ENCODE data around the gene FSD1. TPM values are rescaled to one million over a fixed set of nuclear protein-coding genes. Genes with fewer than 3 reads are reported as not detected.

FSD1 gene
- total and polyA plus RNA-seq, 2 experiments from 2014 or later, result 5.8 TPM

GRCh38 chr19:4301590-4302242, 2.7 kb upstream of the FSD1 start:
- Histone ChIP-seq H3K4me3 (no peak overlapping the region), H3K36me3 (ENCODE audit: low read depth) (no peaks in the 10 kb centered on the region), H3F3A (ENCODE audit: insufficient read depth) (no peaks in the 10 kb centered on the region), H3K9me2 (ENCODE audit: insufficient read depth) (no peaks in the 10 kb centered on the region), H3K9me3 (ENCODE audit: low read depth) (no peaks in the 10 kb centered on the region), H3K9ac (no peak overlapping the region), H3K79me2 (ENCODE audit: insufficient read depth) (no peaks in the 10 kb centered on the region), H3K4me2 (ENCODE audit: unreplicated experiment) (no peak overlapping the region), H3K27me3 (replicated peaks; ENCODE audit: insufficient read depth) (no peaks in the 10 kb centered on the region), H3K27ac (no peak overlapping the region), H3K4me1 (ENCODE audit: insufficient read depth) (no peaks in the 10 kb centered on the region), H4K20me1 (ENCODE audit: insufficient read depth) (no peaks in the 10 kb centered on the region), H2AFZ (no peak overlapping the region)
- DNase-seq, result no peak
- no peak for TF ChIP-seq EZH2phosphoT487 (IDR thresholded peaks at IDR 0.05; ENCODE audit: insufficient read depth, low read depth)
- TF ChIP-seq EZH2 (IDR thresholded peaks at IDR 0.05; ENCODE audit: insufficient read depth, poor library complexity, severe bottlenecking), result no peak
- in situ Hi-C loops (cut with MboI), result no loop called here
- 50 to 53% methylated on average over 13 of the region's 13 CpGs for WGBS, 2 experiments (ENCODE audit: low coverage in 1 of 2, low lambda C conversion rate in 2 of 2, missing lambda C conversion rate in 2 of 2)

GRCh38 chr19:4302243-4302640, 2.2 kb upstream of the FSD1 start, which contains the start of gene TMIGD2:
TSS of gene TMIGD2 (minus strand) at chr19:4302389. CDS start at chr19:4302385, 4 bp downstream.
- no peaks in the 10 kb centered on the region for H3K36me3 ChIP-seq (ENCODE audit: low read depth)
- H3K79me2 ChIP-seq (ENCODE audit: insufficient read depth), result no peaks in the 10 kb centered on the region
- no peaks in the 10 kb centered on the region for H3K9me2 ChIP-seq (ENCODE audit: insufficient read depth)
- 41 to 53% methylated on average over 7 to 8 of the region's 8 CpGs for WGBS, 2 experiments (ENCODE audit: low coverage in 1 of 2, low lambda C conversion rate in 2 of 2, missing lambda C conversion rate in 2 of 2)
- in situ Hi-C loops (cut with MboI), result no loop called here
- H3F3A ChIP-seq (ENCODE audit: insufficient read depth), result no peaks in the 10 kb centered on the region
- no peak within 1 kb of the TSS for H3K9ac ChIP-seq
- H2AFZ ChIP-seq, result no peak within 1 kb of the TSS
- no peaks in the 10 kb centered on the region for H3K4me1 ChIP-seq (ENCODE audit: insufficient read depth)
- TF ChIP-seq EZH2 (IDR thresholded peaks at IDR 0.05; ENCODE audit: insufficient read depth, poor library complexity, severe bottlenecking) (no peak), EZH2phosphoT487 (IDR thresholded peaks at IDR 0.05; ENCODE audit: insufficient read depth, low read depth) (no peak)
- DNase-seq, result no peak
- no peak within 1 kb of the TSS for H3K27ac ChIP-seq
- no peaks in the 10 kb centered on the region for H3K9me3 ChIP-seq (ENCODE audit: low read depth)
- no peaks in the 10 kb centered on the region for H3K27me3 ChIP-seq (replicated peaks; ENCODE audit: insufficient read depth)
- H3K4me3 ChIP-seq, result no peak within 1 kb of the TSS
- no peaks in the 10 kb centered on the region for H4K20me1 ChIP-seq (ENCODE audit: insufficient read depth)
- H3K4me2 ChIP-seq (ENCODE audit: unreplicated experiment), result no peak within 1 kb of the TSS

- no peaks in the 10 kb centered on the region for H4K20me1 ChIP-seq (ENCODE audit: insufficient read depth)
- H3K4me3 ChIP-seq, result peak overlapping the region; percentile 53
- H3K9me3 ChIP-seq (ENCODE audit: low read depth), result no peaks in the 10 kb centered on the region
- no peaks in the 10 kb centered on the region for H3K36me3 ChIP-seq (ENCODE audit: low read depth)
- H3K9me2 ChIP-seq (ENCODE audit: insufficient read depth), result no peaks in the 10 kb centered on the region
- H3K27me3 ChIP-seq (replicated peaks; ENCODE audit: insufficient read depth), result no peaks in the 10 kb centered on the region
- H2AFZ ChIP-seq, result peak overlapping the region; percentile 65
- H3K4me2 ChIP-seq (ENCODE audit: unreplicated experiment), result peak overlapping the region; percentile 65
- in situ Hi-C loops (cut with MboI), result no loop called here
- no peaks in the 10 kb centered on the region for H3F3A ChIP-seq (ENCODE audit: insufficient read depth)
- TF ChIP-seq EZH2 (IDR thresholded peaks at IDR 0.05; ENCODE audit: insufficient read depth, poor library complexity, severe bottlenecking), result no peak
- no peak for TF ChIP-seq EZH2phosphoT487 (IDR thresholded peaks at IDR 0.05; ENCODE audit: insufficient read depth, low read depth)
- no peak for DNase-seq
- H3K9ac ChIP-seq, result no peak overlapping the region
- no peak overlapping the region for H3K27ac ChIP-seq
- 38 to 39% methylated on average over 12 to 18 of the region's 18 CpGs for WGBS, 2 experiments (ENCODE audit: low coverage in 1 of 2, low lambda C conversion rate in 2 of 2, missing lambda C conversion rate in 2 of 2)
- no peaks in the 10 kb centered on the region for H3K4me1 ChIP-seq (ENCODE audit: insufficient read depth)
- no peaks in the 10 kb centered on the region for H3K79me2 ChIP-seq (ENCODE audit: insufficient read depth)
Measured at GRCh38 chr19:4303819-4304537, 420 bp upstream of the FSD1 start.

DNA sequence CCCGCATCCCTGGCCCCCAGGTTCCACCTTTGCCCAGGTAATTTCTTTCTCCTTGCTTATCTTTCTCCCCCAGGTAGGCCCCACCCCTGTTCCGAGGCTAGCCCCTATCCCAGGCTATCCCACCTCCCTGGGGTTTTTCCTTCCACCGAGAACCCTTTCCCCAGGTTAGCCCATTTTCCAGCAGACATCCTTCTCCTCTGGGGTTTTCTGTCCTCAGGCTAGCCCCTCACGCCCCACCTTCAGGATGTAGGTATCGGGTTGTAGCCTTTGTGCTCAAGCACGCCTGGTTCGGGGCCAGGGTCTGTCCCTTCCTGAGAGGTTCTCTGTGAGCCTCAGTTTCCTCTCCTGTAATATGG, 837 bp downstream of the FSD1 start:
- no peak overlapping the region for H3K27ac ChIP-seq
- no peaks in the 10 kb centered on the region for H3K4me1 ChIP-seq (ENCODE audit: insufficient read depth)
- 71 to 73% methylated on average over 6 to 7 of the region's 7 CpGs for WGBS, 2 experiments (ENCODE audit: low coverage in 1 of 2, low lambda C conversion rate in 2 of 2, missing lambda C conversion rate in 2 of 2)
- H3K79me2 ChIP-seq (ENCODE audit: insufficient read depth), result no peaks in the 10 kb centered on the region
- no peak overlapping the region for H3K4me3 ChIP-seq
- TF ChIP-seq EZH2phosphoT487 (IDR thresholded peaks at IDR 0.05; ENCODE audit: insufficient read depth, low read depth) (no peak), EZH2 (IDR thresholded peaks at IDR 0.05; ENCODE audit: insufficient read depth, poor library complexity, severe bottlenecking) (no peak)
- in situ Hi-C loops (cut with MboI), result no loop called here
- no peaks in the 10 kb centered on the region for H4K20me1 ChIP-seq (ENCODE audit: insufficient read depth)
- no peaks in the 10 kb centered on the region for H3K9me2 ChIP-seq (ENCODE audit: insufficient read depth)
- H2AFZ ChIP-seq, result no peak overlapping the region
- DNase-seq, result no peak
- H3F3A ChIP-seq (ENCODE audit: insufficient read depth), result no peaks in the 10 kb centered on the region
- no peaks in the 10 kb centered on the region for H3K9me3 ChIP-seq (ENCODE audit: low read depth)
- no peak overlapping the region for H3K4me2 ChIP-seq (ENCODE audit: unreplicated experiment)
- no peaks in the 10 kb centered on the region for H3K36me3 ChIP-seq (ENCODE audit: low read depth)
- no peak overlapping the region for H3K9ac ChIP-seq
- H3K27me3 ChIP-seq (replicated peaks; ENCODE audit: insufficient read depth), result no peaks in the 10 kb centered on the region
